Peyer's patch (tissue), 4 donors: ENCODE measurements around the gene CSRP1.

Experiments
- CTCF ChIP-seq, 6 experiments: fragments of 450-650 bp in 4 of 6; fragments of 200-600 bp in 2 of 6; sonication (generic) in 1 of 6; IDR thresholded peaks; one replicate each; pipeline ENCODE4 v1.5.1; 2017 to 2019; ENCODE audit warnings: antibody characterized with exemption in 6 of 6, mild to moderate bottlenecking in 3 of 6, moderate library complexity in 1 of 6
- POLR2A ChIP-seq, 2 donors: fragments of 450-650 bp; IDR thresholded peaks; one replicate each; pipeline ENCODE4 v1.5.1; 2017; ENCODE audit warnings: antibody characterized with exemption in 2 of 2, mild to moderate bottlenecking in 2 of 2, moderate library complexity in 2 of 2

GRCh38 chr1:201491896-201492511 lies 14.9 kb downstream of the CSRP1 start:
- no peak for TF ChIP-seq CTCF (IDR thresholded peaks at IDR 0.05)
- no peak for TF ChIP-seq POLR2A (IDR thresholded peaks at IDR 0.05)
